ENCODE results near the gene DIP2B. TPM values are rescaled to one million over a fixed set of nuclear protein-coding genes. Genes with fewer than 3 reads are reported as not detected.
"Not testable (repeated sequence)": the region's sequence is repeated elsewhere in the genome, so short reads cannot be mapped to it uniquely, and the experiment has no call there.

The DIP2B gene
- total RNA-seq, 2 experiments from 2014 or later, result 27.8 to 28.2 TPM

DNA sequence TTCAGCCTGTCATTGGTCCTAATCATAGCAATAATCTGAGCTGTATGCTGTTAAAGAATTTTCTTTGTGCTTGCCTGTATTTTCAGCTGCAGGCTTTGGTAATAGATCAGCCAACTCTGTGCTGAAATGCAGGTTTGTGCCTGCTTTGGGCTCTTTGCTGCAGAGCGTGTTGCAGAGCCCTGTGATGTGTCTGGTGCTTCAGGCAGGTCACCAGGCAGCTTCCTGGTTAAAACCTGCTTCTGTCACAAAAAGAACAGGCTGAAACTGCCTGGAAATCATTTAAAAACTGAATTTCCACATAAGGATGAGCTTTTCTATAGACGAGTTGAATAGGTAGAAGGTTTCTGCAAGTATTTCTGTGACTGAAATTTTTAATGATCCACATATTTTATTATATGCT is 3.1 kb downstream of the DIP2B start:
- CTCF ChIA-PET, result interaction anchor here (0.6 to 7.7 kb wide), 14 partner anchors 8 to 344 kb away, joined by 3 to 130 read pairs (median 4); no protein-coding TSS in a partner anchor
- Mint-ChIP-seq H3K4me3 (peak overlapping the region; percentile 91), H3K27ac (peak overlapping the region; percentile 57), H3K27me3 (ENCODE audit: low read depth) (no peaks in the 10 kb centered on the region), H3K9me3 (no peaks in the 10 kb centered on the region), H3K4me1 (ENCODE audit: low read depth) (peaks cover 57% of the 10 kb centered on the region), H3K36me3 (ENCODE audit: low read depth) (peaks cover 6% of the 10 kb centered on the region)
- intact Hi-C loops (cut with micrococcal nuclease), result loop anchor here (1.0 to 5.0 kb wide), 4 partner anchors 9 to 517 kb away; no protein-coding TSS in a partner anchor
- DNase-seq, result peak; percentile 40

DNA sequence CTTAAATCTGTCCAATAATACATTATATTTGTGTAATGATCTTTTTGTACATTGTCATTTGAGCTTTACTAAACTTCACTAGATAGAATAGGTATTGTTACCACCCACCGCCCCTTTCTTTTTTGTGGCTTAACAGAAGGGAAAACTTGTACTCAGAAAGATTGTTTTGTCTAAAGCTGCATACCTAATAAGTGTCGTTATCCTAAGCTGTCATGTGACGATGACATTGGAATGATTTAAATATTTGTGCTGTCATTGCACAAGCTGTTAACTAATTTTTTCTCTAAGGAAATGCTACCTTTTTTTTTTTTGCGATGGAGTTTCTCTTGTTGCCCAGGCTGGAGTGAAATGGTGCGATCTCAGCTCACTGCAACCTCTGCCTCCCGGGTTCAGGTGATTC is 3.6 kb downstream of the DIP2B start:
- Mint-ChIP-seq H3K27ac (peak overlapping the region; percentile 57), H3K27me3 (ENCODE audit: low read depth) (no peaks in the 10 kb centered on the region), H3K4me3 (peak overlapping the region; percentile 91), H3K4me1 (ENCODE audit: low read depth) (peaks cover 62% of the 10 kb centered on the region), H3K36me3 (ENCODE audit: low read depth) (peaks cover 6% of the 10 kb centered on the region), H3K9me3 (no peaks in the 10 kb centered on the region)
- CTCF ChIA-PET, result interaction anchor here (0.6 to 7.7 kb wide), 18 partner anchors 9 to 289 kb away, joined by 3 to 130 read pairs (median 4); no protein-coding TSS in a partner anchor
- DNase-seq, result no peak
- intact Hi-C loops (cut with micrococcal nuclease), result loop anchor here (1.0 to 5.0 kb wide), 3 partner anchors 9 to 516 kb away; no protein-coding TSS in a partner anchor

DNA sequence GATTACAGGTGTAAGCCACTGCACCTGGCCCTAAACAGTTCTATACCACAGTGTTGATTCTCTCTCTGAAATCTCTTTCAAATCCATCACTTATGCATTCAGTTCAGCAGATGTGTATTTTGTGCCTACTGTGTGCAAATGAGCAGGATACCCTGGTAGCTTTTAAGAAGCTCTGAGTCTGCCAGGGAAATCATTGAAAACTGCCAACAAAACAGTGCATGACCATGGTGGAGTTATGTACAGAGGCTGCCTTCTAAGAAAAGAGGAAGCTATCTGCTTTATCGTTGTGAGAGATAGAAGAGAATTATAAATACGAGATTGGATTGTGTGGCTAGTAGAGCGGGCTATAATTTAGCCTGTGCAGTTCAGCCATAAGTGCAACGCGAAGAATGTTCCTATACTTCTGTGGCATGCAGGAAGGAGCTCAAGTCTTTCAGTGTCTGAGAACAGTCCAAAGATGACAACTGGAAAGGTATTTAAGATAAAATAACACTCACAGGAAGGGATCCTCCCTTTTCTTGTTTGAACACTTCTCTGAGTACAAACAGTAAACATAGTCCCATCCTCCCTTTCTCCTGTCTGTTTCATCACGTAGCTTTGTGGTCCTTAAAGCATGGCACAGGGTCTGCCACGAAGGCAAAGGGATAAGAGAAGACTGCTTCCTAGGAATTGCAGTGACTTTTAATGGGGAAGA is 4.3 kb downstream of the DIP2B start:
- peaks cover 69% of the 10 kb centered on the region for H3K4me1 Mint-ChIP-seq (ENCODE audit: low read depth)
- DNase-seq, result no peak
- H3K36me3 Mint-ChIP-seq (ENCODE audit: low read depth), result peaks cover 6% of the 10 kb centered on the region
- H3K9me3 Mint-ChIP-seq, result no peaks in the 10 kb centered on the region
- peak overlapping the region; percentile 57 for H3K27ac Mint-ChIP-seq
- CTCF ChIA-PET, result interaction anchor here (0.6 to 7.7 kb wide), 19 partner anchors 9 to 290 kb away, joined by 3 to 130 read pairs (median 3); no protein-coding TSS in a partner anchor
- no peaks in the 10 kb centered on the region for H3K27me3 Mint-ChIP-seq (ENCODE audit: low read depth)
- H3K4me3 Mint-ChIP-seq, result peak overlapping the region; percentile 91
- intact Hi-C loops (cut with micrococcal nuclease), result loop anchor here (1.0 to 5.0 kb wide), 3 partner anchors 8 to 516 kb away; no protein-coding TSS in a partner anchor

DNA sequence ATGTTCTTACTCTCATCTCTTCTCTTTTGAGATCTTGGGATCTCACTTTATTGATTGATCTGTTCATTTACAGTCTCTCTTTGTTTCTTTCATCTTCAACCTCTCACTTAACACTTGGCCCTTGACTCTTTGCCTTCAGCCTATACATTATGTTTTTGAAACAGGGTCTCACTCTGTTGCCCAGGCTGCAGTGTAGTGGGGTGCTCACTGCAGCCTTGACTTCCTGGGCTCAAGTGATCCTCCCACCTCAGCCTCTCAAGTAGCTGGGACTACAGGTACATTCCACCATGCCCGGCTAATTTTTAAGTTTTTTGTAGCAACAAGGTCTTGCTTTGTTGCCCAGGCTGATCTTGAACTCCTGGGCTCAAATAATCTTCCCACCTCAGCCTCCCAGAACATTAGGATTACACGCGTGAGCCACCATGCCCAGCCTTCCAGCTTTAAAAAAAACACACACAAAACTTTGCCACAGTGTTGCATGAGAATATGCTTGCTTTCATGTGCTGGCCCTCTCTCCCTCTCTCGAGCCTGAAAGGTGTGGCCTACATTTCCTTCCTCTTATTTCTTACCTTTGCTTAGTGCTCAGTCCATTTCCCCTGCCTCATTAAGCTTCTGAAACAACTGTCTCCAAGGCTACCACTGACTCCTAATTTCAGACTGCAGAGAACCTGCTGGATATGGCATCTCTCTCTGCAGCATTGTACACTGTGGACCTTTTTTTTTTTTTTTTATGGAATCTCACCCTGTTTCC is 9.9 kb downstream of the DIP2B start:
- H3K9me3 Mint-ChIP-seq, result no peaks in the 10 kb centered on the region
- H3K27ac Mint-ChIP-seq, result peak overlapping the region; percentile 68
- DNase-seq, result peak; percentile 21
- peaks cover 2% of the 10 kb centered on the region for H3K36me3 Mint-ChIP-seq (ENCODE audit: low read depth)
- CTCF ChIA-PET, result interaction anchor here (0.6 to 1.3 kb wide), 4 partner anchors 14 to 139 kb away, joined by 3 to 4 read pairs (median 3); no protein-coding TSS in a partner anchor
- peaks cover 59% of the 10 kb centered on the region for H3K4me1 Mint-ChIP-seq (ENCODE audit: low read depth)
- intact Hi-C loops (cut with micrococcal nuclease), result loop anchor here (5.0 to 10.0 kb wide), 2 partner anchors 810 to 853 kb away; partner anchors contain the start of gene BIN2
- peak overlapping the region; percentile 5 for H3K4me3 Mint-ChIP-seq
- no peaks in the 10 kb centered on the region for H3K27me3 Mint-ChIP-seq (ENCODE audit: low read depth)

DNA sequence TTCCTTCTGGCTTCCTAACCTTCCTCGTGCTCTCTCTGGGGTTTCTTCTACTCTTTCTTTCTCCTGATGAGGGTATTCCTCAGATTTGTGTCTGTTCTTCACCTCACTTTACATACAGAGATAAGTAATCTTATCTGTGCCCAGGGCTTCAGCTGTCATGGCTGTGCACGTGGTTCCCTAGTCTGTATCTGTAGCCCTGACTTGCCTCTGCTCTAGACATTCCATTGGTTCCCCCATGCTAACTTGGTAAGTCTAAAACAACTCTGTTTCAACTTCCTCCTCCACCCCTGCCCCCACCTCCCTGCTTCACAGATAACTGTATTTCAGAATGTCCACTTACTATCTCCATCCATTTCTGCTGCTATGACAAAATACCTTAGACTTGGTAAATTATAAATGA is 10.8 kb downstream of the DIP2B start:
- intact Hi-C loops (cut with micrococcal nuclease), result loop anchor here (5.0 to 10.0 kb wide), 2 partner anchors 809 to 852 kb away; partner anchors contain the start of gene BIN2
- CTCF ChIA-PET, result interaction anchor here (0.6 to 1.3 kb wide), 3 partner anchors 13 to 138 kb away, joined by 3 to 4 read pairs (median 3); no protein-coding TSS in a partner anchor
- H3K27me3 Mint-ChIP-seq (ENCODE audit: low read depth), result no peaks in the 10 kb centered on the region
- peaks cover 59% of the 10 kb centered on the region for H3K4me1 Mint-ChIP-seq (ENCODE audit: low read depth)
- no peaks in the 10 kb centered on the region for H3K9me3 Mint-ChIP-seq
- H3K27ac Mint-ChIP-seq, result peak overlapping the region; percentile 83
- H3K4me3 Mint-ChIP-seq, result no peak overlapping the region
- peaks cover 2% of the 10 kb centered on the region for H3K36me3 Mint-ChIP-seq (ENCODE audit: low read depth)
- no peak for DNase-seq

DNA sequence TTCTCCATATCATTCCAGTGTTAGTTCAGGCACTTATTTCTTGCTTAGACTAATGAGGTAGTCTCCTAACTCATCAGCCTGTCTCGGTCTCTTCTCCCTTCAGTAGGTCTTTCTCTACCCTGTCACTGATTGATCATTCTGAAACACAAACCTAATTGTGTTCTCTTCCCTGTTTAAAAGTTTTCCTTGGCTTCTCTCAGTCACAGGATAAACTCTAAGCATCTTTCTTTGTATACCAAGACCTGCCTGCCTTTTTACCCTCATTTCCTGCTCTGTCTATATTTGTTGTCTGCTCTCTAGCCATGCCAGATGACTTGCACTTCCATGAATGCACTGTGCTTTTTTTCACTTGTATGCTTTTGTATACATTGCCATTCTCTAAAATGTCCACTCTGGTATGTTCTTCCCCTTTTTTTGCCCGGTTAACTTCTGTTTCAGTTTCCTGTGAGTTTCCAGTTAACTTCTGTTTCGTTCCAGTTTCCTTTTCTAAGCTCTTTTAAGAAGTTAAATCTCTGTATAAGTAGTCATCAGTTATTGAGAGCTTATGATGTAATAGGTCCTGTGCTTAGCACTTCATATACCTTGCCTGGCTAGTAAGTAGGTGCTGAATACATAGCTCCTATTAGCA is 12.8 kb downstream of the DIP2B start:
- H3K9me3 Mint-ChIP-seq, result no peaks in the 10 kb centered on the region
- H3K27ac Mint-ChIP-seq, result no peak overlapping the region
- no peaks in the 10 kb centered on the region for H3K27me3 Mint-ChIP-seq (ENCODE audit: low read depth)
- peaks cover 3% of the 10 kb centered on the region for H3K36me3 Mint-ChIP-seq (ENCODE audit: low read depth)
- no peak overlapping the region for H3K4me3 Mint-ChIP-seq
- CTCF ChIA-PET, result interaction anchor here (0.6 to 1.7 kb wide), 11 partner anchors 9 to 776 kb away, joined by 3 to 20 read pairs (median 3); partner anchors contain the start of genes DIP2B and TMBIM6
- peak; percentile 23 for DNase-seq
- intact Hi-C loops (cut with micrococcal nuclease), result loop anchor here (1.0 to 10.0 kb wide), 8 partner anchors 9 to 850 kb away; partner anchors contain the start of gene BIN2
- peaks cover 69% of the 10 kb centered on the region for H3K4me1 Mint-ChIP-seq (ENCODE audit: low read depth)

DNA sequence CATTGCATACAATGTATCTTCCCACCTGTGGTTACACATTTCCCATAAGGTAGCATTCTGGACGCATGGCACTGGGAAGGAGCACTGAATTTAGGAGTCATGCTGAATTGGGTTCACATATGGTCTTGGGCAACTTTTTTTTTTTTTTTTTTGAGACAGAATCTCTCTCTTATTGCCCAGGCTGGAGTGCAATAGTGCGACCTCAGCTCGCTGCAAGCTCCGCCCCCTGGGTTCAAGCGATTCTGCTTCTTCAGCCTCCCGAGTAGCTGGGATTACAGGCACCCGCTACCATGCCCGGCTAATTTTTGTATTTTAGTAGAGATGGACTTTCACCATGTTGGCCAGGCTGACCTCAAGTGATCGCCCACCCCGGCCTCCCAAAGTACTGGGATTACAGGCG is 13.3 kb downstream of the DIP2B start:
- peaks cover 65% of the 10 kb centered on the region for H3K4me1 Mint-ChIP-seq (ENCODE audit: low read depth)
- intact Hi-C loops (cut with micrococcal nuclease), result loop anchor here (5.0 to 10.0 kb wide), 2 partner anchors 807 to 849 kb away; partner anchors contain the start of gene BIN2
- H3K27ac Mint-ChIP-seq, result no peak overlapping the region
- no peak overlapping the region for H3K4me3 Mint-ChIP-seq
- H3K27me3 Mint-ChIP-seq (ENCODE audit: low read depth), result no peaks in the 10 kb centered on the region
- no peak for DNase-seq
- H3K9me3 Mint-ChIP-seq, result no peaks in the 10 kb centered on the region
- H3K36me3 Mint-ChIP-seq (ENCODE audit: low read depth), result peaks cover 5% of the 10 kb centered on the region
- CTCF ChIA-PET, result interaction anchor here (0.6 to 1.7 kb wide), 11 partner anchors 9 to 777 kb away, joined by 3 to 20 read pairs (median 3); partner anchors contain the start of genes DIP2B and TMBIM6

DNA sequence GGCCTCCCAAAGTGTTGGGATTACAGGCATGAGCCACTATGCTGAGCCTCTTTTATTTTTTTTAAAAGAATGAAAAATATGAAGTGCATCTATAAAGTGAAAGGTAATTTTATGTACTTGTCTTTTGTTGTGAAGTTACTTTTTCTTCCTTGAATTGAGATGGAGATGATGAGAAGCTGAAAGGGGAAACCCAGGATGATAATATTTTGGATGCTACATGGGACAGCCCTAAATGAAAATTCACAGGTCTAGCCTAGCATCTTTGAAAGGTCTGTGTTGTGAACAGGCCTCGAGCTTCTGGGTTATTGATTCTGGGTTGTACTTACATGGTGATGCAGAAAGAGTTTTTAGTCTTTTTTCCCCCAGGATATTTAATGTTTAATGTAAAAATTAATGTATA is 14.6 kb downstream of the DIP2B start:
- Mint-ChIP-seq H3K27ac (no peak overlapping the region), H3K27me3 (ENCODE audit: low read depth) (no peaks in the 10 kb centered on the region), H3K4me3 (no peak overlapping the region)

DNA sequence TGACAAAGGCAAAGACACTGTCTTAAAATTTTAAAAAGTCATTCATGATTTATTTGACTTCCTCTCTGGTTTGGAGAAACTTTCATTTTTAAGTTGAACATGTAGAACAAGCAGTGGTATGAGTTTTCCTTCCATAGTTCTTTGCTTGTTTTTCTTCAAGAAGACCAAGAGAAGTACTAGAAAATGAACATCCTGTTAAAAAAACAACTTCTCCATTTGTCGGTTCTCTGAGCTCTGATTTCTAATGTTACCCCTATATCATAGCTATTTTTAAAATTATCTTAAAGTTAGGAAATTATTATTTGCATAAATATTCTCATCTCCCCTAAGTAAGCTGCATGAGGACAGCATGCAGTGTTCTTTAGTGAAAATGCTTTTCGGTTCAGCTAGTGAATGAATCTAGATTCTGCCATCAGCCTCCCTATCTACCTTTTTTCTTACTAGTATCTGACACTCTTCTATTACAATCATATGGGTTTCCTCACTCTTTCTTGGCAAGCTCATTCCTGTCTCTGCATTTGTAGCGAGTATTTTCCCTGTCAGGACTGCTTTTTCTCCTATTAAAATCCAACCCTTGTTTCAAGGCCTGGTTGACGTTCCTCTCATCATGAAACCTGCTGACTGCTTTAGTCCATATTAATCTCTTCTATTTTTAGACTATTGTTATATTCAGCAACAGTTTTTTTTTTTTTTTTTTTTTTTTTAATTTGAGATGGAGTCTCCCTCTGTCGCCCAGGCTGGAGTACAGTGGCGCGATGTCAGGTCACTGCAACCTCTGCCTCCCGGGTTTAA is 15.8 kb downstream of the DIP2B start:
- no peak overlapping the region for H3K27ac Mint-ChIP-seq
- H3K27me3 Mint-ChIP-seq (ENCODE audit: low read depth), result no peaks in the 10 kb centered on the region
- CTCF ChIA-PET, result interaction anchor here (0.8 to 1.5 kb wide), 7 partner anchors 11 to 42 kb away, joined by 3 to 5 read pairs (median 5); partner anchors contain the start of gene DIP2B
- DNase-seq, result no peak
- H3K9me3 Mint-ChIP-seq, result no peaks in the 10 kb centered on the region
- peak overlapping the region; percentile 66 for H3K4me3 Mint-ChIP-seq
- peaks cover 55% of the 10 kb centered on the region for H3K4me1 Mint-ChIP-seq (ENCODE audit: low read depth)
- H3K36me3 Mint-ChIP-seq (ENCODE audit: low read depth), result peaks cover 12% of the 10 kb centered on the region
- intact Hi-C loops (cut with micrococcal nuclease), result no loop called here

More for the DNA sequence above, 14.6 kb downstream of the DIP2B start:
- Mint-ChIP-seq H3K9me3 (no peaks in the 10 kb centered on the region), H3K36me3 (ENCODE audit: low read depth) (peaks cover 11% of the 10 kb centered on the region), H3K4me1 (ENCODE audit: low read depth) (peaks cover 59% of the 10 kb centered on the region)
- DNase-seq, result no peak
- intact Hi-C loops (cut with micrococcal nuclease), result loop anchor here (5.0 to 10.0 kb wide), 2 partner anchors 805 to 848 kb away; partner anchors contain the start of gene BIN2
- CTCF ChIA-PET, result interaction anchor here (0.8 to 1.6 kb wide), 3 partner anchors 9 to 24 kb away, joined by 3 to 4 read pairs (median 4); no protein-coding TSS in a partner anchor

DNA sequence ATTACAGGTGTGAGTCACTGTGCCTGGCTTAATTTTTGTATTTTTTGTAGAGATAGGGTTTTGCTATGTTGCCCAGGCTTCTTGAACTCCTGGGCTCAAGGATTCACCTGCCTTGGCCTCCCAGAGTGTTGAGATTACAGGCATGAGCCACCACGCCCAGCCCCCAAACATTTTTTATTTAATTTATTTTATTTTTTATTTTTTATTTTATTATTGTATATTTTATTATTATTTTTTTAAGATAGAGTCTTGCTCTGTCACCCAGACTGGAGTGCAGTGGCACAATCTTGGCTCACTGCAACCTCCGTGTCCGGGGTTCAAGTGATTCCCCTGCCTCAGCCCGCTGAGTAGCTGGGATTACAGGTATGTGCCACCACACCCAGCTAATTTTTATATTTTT is 17.0 kb downstream of the DIP2B start:
- CTCF ChIA-PET, result interaction anchor here (1.0 kb wide), 1 partner anchor 17 kb away, joined by 4 read pairs; the partner anchor contains the start of gene DIP2B
- peaks cover 15% of the 10 kb centered on the region for H3K36me3 Mint-ChIP-seq (ENCODE audit: low read depth)
- H3K27ac Mint-ChIP-seq; H3K9me3 Mint-ChIP-seq; intact Hi-C loops (cut with micrococcal nuclease); H3K27me3 Mint-ChIP-seq (ENCODE audit: low read depth); H3K4me3 Mint-ChIP-seq; DNase-seq: not testable (repeated sequence)
- H3K4me1 Mint-ChIP-seq (ENCODE audit: low read depth), result peaks cover 52% of the 10 kb centered on the region

DNA sequence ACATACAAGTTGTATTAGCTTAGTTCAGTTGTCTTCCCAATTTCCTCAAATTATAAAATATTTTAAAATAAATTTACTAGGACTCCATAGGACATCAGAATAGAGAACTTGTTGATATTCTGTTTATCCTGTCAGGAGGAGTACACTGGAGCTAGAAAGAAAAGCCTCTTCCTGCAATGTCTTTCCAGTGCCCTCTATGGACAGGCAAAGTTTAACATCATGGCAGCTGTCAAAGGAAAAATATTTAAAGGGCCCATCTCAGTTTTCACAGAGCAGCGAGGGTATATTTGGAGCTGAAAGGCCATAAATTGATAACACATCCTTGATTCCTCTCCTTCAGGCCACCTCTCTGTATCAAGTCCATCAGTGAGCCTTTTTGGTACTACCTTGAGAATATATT is 19.0 kb downstream of the DIP2B start:
- H3K4me1 Mint-ChIP-seq (ENCODE audit: low read depth), result peaks cover 65% of the 10 kb centered on the region
- intact Hi-C loops (cut with micrococcal nuclease), result no loop called here
- CTCF ChIA-PET, result interaction anchor here (0.6 to 1.3 kb wide), 5 partner anchors 15 to 1508 kb away, joined by 3 to 4 read pairs (median 4); partner anchors contain the start of gene DIP2B
- H3K27ac Mint-ChIP-seq, result no peak overlapping the region
- DNase-seq, result no peak
- H3K4me3 Mint-ChIP-seq, result no peak overlapping the region
- peaks cover 15% of the 10 kb centered on the region for H3K36me3 Mint-ChIP-seq (ENCODE audit: low read depth)
- no peaks in the 10 kb centered on the region for H3K9me3 Mint-ChIP-seq
- no peaks in the 10 kb centered on the region for H3K27me3 Mint-ChIP-seq (ENCODE audit: low read depth)
